GM19455 (cell line): Measurements from ENCODE around the gene RRP9.

ENCODE experiments used
- ATAC-seq: cut with Tn5 transposase; IDR thresholded peaks from one replicate; pipeline ENCODE4 v1.9.1; 2021; ENCODE audit not compliant: unreplicated experiment

RRP9 gene

GRCh38 chr3:51955893-51956770 lies 14.4 kb upstream of the RRP9 start:
- ATAC-seq, result no peak

DNA sequence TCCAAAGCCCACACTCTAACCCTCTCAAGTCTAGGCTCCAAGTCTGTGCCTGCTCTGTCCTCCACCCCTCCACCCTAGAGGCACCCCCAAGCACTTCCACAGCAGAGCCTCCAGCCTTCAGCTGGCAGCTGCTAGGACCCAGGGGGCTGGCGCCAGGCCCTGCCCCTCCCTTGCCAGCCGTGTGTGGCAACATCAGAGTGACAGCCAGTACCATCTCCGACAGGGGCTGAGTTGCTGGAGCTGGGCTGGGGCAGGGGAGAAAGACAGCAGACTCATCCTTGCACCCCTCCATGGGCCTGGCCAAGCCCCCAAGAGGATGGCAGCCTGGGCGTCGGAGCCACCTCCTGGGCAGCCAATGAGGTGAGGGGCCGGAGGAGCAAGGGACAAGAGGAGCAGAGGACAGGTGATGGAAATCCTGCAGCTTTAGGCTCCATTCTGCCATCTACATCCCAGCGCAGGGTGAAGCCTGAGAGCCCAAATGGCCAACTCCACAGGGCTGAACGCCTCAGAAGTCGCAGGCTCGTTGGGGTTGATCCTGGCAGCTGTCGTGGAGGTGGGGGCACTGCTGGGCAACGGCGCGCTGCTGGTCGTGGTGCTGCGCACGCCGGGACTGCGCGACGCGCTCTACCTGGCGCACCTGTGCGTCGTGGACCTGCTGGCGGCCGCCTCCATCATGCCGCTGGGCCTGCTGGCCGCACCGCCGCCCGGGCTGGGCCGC lies 13.6 kb upstream of the RRP9 start, which contains the start of gene GPR62:
Gene GPR62 (plus strand): TSS at position 207 of the 718 bp plus-strand sequence. CDS start 272 bp downstream, at position 479.
- ATAC-seq, result no peak

DNA sequence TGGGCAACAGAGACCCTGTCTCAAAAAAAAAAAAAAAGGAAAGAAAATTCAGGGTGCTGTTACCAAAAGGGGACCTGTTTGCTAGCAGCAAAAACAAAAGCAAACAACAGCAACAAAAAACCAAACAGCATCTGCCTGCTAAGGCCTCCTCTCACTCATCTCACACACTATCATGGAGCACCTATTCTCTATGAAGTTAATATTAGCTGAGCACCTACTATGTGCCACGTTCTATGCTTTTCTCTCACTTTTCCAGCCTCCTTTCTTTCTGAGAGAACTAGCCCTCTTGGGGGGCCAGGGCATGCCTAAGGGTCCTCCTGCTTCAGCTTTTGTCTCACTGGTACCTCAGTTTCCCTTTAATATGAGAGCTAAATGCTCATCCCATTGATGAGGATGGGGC lies 13.0 kb upstream of the RRP9 start:
- ATAC-seq, result no peak

DNA sequence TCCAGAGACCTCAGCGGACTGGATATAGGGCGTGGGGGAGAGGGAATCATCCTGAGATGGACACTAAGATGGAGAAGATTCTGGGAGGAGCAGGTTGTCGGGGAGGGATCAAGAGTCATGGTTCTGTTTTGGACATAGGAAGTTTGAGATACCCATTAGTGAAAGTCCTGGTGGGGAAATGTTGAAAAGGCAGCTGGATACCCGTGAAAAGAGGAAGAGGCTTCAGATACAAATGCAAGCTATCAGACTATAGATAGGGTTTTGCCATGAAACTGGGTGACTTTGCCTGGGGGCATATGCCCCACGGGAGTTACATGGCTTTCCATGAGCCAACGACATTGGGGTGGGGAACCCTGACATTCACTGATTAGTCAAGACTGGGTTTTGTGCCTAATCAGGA lies 12.4 kb upstream of the RRP9 start:
- ATAC-seq, result no peak

GRCh38 chr3:51953445-51953844 lies 11.7 kb upstream of the RRP9 start:
- no peak for ATAC-seq

GRCh38 chr3:51950899-51951298 lies 9.2 kb upstream of the RRP9 start:
- ATAC-seq, result no peak

GRCh38 chr3:51949121-51949520 lies 7.4 kb upstream of the RRP9 start:
- no peak for ATAC-seq

DNA sequence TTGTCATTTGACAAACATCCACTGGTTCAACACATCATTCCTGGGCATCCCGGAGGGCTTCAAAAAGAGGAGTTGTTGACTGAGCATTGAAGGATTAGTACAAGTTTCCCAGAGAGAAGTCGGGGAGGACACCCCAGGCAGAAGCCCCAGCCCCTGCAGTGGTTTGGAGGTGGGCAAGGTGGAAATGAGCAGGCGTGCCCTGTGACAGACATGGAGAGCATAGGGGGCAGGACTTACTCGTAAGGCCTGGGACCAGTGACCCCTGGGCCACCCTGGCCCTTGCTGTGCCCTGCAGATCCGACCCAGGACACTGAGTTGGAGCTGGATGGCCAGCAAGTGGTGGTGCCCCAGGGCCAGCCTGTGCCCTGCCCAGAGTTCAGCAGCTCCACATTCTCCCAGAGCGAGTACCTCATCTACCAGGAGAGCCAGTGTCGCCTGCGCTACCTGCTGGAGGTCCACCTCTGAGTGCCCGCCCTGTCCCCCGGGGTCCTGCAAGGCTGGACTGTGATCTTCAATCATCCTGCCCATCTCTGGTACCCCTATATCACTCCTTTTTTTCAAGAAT lies 6.4 kb upstream of the RRP9 start:
- no peak for ATAC-seq

- ATAC-seq, result no peak
Measured at GRCh38 chr3:51947215-51947900, 5.7 kb upstream of the RRP9 start.

DNA sequence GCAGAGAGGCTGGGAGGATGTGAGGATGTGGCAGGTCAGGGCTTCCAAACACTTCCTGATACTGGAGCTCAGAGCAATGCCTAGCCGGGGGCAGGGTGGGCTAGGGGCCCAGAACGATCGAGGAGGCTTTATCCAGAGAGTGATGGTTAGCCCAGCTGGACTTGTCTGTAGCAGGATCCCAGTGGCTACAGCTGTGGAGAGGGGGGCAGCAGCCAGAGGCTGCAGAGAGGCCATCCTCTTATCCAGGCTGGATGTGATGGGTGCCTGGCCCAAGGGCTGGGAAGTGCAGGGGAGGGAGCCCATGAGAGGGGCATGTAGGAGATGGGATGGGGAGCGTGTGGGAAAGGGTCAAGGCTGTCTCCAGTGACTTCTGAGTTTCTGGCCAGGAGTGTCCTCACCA lies 5.1 kb upstream of the RRP9 start:
- no peak for ATAC-seq

- no peak for ATAC-seq
Measured at GRCh38 chr3:51945926-51946705, 4.4 kb upstream of the RRP9 start.

DNA sequence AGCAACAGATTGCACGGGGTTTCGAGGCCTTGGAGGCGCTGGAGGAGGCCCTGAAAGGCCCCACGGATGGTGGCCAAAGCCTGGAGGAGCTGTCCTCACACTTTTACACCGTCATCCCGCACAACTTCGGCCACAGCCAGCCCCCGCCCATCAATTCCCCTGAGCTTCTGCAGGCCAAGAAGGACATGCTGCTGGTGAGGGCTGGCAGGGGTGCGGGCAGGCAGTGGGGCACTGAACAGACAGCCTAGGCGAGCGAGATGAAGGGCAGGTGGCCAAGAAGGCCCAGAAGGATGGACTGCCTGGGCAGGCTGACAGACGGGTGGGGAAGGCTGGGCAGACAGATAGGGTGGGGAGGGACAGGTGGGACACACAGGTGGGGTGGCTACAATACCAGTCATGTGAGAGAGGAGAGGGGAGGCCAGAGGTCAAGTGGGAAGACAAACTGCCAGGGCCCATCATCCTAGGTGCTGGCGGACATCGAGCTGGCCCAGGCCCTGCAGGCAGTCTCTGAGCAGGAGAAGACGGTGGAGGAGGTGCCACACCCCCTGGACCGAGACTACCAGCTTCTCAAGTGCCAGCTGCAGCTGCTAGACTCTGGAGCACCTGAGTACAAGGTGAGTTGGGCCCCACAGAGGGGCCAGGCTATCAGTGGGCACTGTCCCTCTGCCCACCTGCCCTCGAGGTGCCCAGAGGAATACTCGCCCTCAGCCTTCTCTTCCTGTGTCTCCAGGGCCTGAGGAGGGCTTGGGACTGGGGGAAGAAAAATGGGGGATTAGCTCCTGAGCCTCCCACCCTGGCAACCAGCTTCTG lies 3.5 kb upstream of the RRP9 start:
- ATAC-seq, result no peak

DNA sequence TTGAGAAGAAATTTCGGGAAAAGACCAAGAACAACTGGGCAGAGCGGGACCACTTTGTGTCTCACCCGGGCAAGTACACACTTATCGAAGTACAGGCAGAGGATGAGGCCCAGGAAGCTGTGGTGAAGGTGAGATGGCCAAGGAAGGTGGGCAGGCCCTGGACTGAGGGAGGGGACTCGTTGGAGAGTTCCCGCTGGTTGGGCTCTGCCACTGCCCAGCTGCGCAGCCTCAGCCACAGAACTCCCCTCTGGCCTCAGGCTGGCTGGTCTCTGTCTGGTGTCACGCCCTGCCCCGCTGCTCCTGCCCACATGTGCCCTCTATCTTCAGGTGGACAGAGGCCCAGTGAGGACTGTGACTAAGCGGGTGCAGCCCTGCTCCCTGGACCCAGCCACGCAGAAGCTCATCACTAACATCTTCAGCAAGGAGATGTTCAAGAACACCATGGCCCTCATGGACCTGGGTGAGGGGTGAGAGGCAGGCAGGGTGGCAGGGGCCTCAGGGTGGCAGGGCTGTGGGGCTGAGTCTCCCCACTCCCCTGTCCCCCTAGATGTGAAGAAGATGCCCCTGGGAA lies 2.8 kb upstream of the RRP9 start:
- no peak for ATAC-seq

GRCh38 chr3:51943451-51944391 lies 2.0 kb upstream of the RRP9 start:
- no peak for ATAC-seq

GRCh38 chr3:51942603-51943450 lies 1.1 kb upstream of the RRP9 start:
- no peak for ATAC-seq

- ATAC-seq, result no peak
Measured at GRCh38 chr3:51941463-51941797, 274 bp downstream of the RRP9 start.

GRCh38 chr3:51940648-51941462 lies 849 bp downstream of the RRP9 start:
- no peak for ATAC-seq
